GM18517 (cell line): Measurements from ENCODE around the gene OR10J5.

Experiments used
- ATAC-seq: cut with Tn5 transposase; IDR thresholded peaks from one replicate; pipeline ENCODE4 v1.9.1; 2021; ENCODE audit warnings: mild to moderate bottlenecking, moderate library complexity; ENCODE audit not compliant: unreplicated experiment

OR10J5 gene

DNA sequence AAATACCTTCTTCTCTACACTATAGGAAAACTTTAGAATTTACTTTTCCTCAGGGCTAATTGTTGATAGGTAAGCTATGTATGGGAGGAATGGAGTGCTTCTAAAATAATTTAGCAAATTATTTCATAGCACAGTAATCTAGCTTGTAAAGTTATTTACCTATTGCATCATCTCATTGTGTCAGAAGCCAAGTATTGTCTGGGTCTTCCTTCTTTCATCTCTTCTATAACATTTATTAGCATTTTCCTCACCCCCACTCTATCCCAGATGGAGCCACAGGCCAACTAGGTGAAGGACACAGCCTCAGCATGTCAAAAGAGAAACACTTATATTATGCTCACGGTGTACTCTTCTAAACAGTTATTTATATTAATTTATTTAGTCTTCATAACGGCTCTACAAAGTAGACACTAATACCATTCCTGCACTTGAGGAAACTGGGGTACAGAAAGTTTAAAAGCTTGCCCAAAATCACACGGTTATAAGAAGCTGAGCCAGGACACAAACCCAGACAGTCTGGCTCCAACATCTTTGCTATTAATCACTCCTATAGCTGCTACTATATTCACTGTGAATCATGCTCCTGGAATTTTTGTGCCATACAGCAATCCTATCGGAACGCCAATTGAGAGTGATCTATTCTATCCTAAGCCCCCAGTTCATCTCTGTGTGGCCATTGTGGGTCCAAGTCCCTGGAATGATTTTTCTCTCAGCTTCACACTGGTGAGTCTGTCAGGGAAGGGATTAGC, 43.1 kb downstream of the OR10J5 start:
- no peak for ATAC-seq
